Endothelial cell of hepatic sinusoid (primary cell): ENCODE measurements around the gene HMSD.

Experiments used
- in situ Hi-C: cut with HindIII; loops from 2 replicates; pipeline ENCODE4 v1.10.0; 2017; ENCODE audit warnings: low sequenced_read_pairs

The HMSD gene

DNA sequence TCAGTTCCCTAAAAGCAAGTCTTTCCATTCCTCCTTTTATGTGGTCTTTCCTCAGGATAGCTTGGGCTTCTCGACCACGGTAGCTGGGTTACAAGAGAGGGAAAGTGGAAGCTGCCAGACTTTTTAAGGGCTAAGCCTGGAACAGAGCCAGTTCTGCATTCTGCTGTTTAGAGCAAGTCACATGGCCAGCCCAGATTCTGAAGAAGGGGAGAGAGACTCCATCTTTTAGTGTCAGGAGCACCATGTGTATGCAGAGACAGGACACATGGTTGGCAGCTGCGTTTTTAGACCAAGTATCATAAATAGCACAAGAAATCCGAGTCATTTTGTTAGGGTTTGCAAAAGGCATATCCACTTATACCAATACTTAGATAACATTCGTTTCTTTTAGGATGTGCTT, 4.7 kb downstream of the HMSD start:
- in situ Hi-C loops, result no loop called here

- in situ Hi-C loops, result no loop called here
Observed at GRCh38 chr18:63956755-63957154, 7.7 kb downstream of the HMSD start.

GRCh38 chr18:63960891-63961290, 11.8 kb downstream of the HMSD start:
- in situ Hi-C loops, result no loop called here

DNA sequence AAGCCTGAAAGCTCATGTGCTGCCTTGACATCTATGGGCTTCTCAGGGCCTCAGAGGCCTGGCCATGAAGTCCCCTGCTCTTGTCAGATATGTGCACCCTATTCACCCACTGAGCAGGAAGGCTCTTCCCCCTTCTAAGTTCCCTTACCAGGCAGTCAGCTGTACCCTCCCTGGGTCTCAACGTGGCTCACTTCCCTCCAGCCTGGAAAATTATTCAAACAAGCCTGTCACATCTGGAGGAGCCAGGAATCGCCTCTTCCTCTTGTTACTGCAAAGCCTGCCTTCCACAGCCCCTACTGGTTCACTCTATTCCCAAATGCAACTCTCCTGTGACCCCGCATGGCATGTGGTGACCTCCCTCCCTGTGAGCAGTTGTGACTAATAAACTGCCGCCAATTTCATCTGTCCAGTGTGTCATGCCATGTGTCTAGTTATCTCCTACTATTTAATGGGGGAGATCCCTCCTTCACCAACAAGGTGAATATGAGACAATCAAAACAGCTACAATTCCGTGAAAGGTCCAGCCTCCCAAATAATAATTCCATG, 12.4 kb downstream of the HMSD start:
- in situ Hi-C loops, result no loop called here

GRCh38 chr18:63962137-63962536, 13.0 kb downstream of the HMSD start:
- in situ Hi-C loops, result no loop called here

- in situ Hi-C loops, result no loop called here
Observed at GRCh38 chr18:63963615-63964256, 14.6 kb downstream of the HMSD start.

DNA sequence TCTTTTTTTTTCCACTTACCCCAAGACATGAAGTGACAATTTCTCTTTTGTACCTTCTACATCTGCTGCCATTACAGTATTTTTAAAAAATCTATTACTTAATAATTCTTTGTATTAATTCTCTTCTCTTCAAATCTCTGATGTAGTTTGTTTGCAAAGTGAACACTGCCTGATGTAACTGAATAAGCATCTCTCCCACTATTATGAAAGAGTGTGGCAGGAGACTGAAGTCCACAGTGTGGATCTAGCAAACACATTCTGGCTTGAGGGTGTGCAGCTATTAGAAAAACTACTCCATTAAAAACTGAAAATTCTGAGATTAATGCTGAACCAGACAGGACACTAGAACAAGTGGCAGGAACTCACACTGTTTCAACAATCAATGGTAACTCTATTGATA, 15.8 kb downstream of the HMSD start:
- in situ Hi-C loops, result no loop called here

GRCh38 chr18:63965716-63966330, 16.7 kb downstream of the HMSD start:
- in situ Hi-C loops, result no loop called here

GRCh38 chr18:63969942-63970808, 21.1 kb downstream of the HMSD start, which contains the start of gene SERPINB8:
TSS of gene SERPINB8 (plus strand) at chr18:63970081. CDS start at chr18:63978309, 8,228 bp downstream.
- in situ Hi-C loops, result no loop called here

DNA sequence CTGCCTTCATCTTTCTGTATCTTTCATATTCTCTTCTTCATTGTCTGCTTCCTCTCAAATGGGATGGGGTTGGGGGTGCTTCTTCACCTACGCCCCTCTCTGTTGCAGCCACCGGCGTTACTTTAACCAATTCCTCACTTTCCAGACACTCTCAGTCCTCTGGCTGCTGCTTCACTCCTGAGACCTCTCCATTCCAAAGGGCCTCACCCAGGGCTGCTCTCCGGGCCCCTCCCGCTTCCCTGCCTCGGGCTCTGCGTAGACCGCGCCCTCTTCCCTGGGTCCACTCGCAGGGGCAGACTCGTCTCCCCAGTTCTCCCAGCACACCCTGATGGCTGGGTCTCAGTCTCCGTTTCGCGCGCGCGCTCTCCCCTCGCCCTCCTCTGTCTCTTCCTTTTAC, 21.7 kb downstream of the HMSD start:
- in situ Hi-C loops, result no loop called here

- in situ Hi-C loops, result no loop called here
Observed at GRCh38 chr18:63971320-63972001, 22.4 kb downstream of the HMSD start.

GRCh38 chr18:63972002-63972376, 22.9 kb downstream of the HMSD start:
- in situ Hi-C loops, result no loop called here

DNA sequence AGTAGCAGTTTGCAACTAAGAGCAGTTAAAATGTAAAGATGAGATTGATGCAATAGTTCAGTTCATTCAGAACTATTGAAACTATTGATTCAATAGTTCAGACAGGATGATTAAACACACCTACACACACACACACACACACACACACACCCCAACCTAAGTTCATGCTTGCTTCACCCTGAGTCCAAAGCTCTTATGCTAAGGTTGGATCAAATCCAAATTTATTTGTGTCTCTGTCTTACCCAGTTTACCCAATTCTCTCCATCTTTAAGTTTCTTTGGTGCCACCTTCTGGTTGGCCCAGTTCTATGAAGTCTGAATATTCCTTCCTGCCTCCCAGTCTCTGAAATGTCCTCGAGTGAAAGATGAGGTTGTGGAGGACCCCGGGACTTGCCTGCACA, 25.9 kb downstream of the HMSD start:
- in situ Hi-C loops, result no loop called here

GRCh38 chr18:63975628-63976027, 26.5 kb downstream of the HMSD start:
- in situ Hi-C loops, result no loop called here

DNA sequence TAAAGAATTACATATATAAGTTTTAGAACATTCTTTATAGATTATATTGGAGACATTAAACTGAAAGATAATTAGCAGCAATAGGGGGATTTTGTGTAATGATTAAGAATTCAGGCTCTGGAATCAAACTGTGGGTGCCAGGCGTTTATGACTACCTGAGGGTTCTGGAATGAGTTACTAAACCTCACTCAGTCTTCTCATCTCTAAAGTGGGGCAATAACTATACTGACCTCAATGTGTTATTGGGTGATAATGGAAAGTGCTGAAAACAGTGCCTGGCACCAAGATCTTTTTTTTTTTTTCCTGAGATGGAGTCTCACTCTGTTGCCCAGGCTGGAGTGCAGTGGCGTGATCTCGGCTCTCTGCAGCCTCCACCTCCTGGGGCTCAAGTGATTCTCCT, 27.9 kb downstream of the HMSD start:
- in situ Hi-C loops, result no loop called here

GRCh38 chr18:63979409-63979920, 30.4 kb downstream of the HMSD start:
- in situ Hi-C loops, result no loop called here

DNA sequence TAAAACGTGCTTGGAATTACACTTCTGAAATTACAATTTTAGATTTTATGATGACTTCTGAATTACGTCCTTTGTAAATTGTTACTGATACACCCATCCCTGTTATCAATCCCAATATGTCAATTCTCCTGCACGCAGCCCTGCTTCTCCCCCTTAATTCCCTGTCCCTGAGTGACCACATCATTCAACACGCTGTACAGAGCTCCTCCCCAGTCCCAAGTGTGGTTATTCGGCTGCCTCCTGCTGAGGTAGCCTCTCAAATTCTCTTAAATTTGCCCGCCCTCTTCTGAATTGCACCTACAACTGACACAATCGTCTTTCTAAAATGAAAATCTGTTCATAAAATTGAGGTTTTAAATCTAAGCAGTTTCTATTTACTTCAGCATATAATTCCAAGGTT, 30.9 kb downstream of the HMSD start:
- in situ Hi-C loops, result no loop called here

GRCh38 chr18:63980896-63981460, 31.9 kb downstream of the HMSD start:
- in situ Hi-C loops, result no loop called here

GRCh38 chr18:63981719-63982118, 32.6 kb downstream of the HMSD start:
- in situ Hi-C loops, result no loop called here

DNA sequence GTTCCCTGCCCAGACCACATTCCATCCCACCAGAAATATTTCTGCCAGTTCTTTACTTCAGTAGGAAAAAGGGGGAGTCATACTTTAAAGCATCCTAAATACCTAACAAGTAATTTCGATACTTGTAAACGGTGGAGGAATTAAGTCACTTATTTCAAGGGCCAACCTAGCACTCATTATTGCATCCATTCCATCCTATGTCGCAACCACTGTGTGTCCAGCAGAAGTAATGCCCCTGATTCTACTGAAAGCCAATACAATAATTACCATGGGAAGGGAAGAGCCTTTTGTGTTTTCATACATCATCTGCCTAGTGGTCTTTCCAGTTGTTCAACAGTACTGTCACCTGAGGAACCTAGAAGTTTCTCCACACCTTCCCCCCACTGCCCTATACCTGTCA, 33.3 kb downstream of the HMSD start:
- in situ Hi-C loops, result no loop called here

DNA sequence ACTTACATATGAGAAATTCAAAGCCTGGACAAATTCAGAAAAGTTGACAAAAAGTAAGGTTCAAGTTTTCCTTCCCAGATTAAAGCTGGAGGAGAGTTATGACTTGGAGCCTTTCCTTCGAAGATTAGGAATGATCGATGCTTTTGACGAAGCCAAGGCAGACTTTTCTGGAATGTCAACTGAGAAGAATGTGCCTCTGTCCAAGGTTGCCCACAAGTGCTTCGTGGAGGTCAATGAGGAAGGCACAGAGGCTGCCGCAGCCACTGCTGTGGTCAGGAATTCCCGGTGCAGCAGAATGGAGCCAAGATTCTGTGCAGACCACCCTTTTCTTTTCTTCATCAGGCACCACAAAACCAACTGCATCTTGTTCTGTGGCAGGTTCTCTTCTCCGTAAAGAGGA, 37.8 kb downstream of the HMSD start:
- in situ Hi-C loops, result no loop called here
